Retinal pigment epithelial cell (primary cell): ENCODE data around the gene PPFIA2.

Source experiments
- DNase-seq: peaks from one replicate; pipeline ENCODE4 v3.0.0-alpha.2; 2010; ENCODE audit warnings: low read depth
- H3K4me3 ChIP-seq: 2 replicates; pipeline ENCODE4 v1.5.1; 2011; ENCODE audit warnings: mild to moderate bottlenecking, low read length, control low read depth, moderate library complexity
- CTCF ChIP-seq: conservative IDR thresholded peaks from 2 replicates; pipeline ENCODE4 v1.5.1; 2011; ENCODE audit warnings: low read depth, low read length, control low read depth, inconsistent platforms

PPFIA2 gene

GRCh38 chr12:81389550-81390099, 369.5 kb downstream of the PPFIA2 start:
- DNase-seq: no peak
- H3K4me3 ChIP-seq: no peak overlapping the region
- TF ChIP-seq CTCF: no peak

- no peak for TF ChIP-seq CTCF
- no peak for DNase-seq
- no peak overlapping the region for H3K4me3 ChIP-seq
These were observed 373.0 kb downstream of the PPFIA2 start for GRCh38 chr12:81386101-81386500.

- H3K4me3 ChIP-seq: no peak overlapping the region
- TF ChIP-seq CTCF: no peak
- DNase-seq: no peak
These were observed 377.2 kb downstream of the PPFIA2 start for GRCh38 chr12:81381951-81382350.

GRCh38 chr12:81378601-81379285, 380.4 kb downstream of the PPFIA2 start:
- H3K4me3 ChIP-seq: no peak overlapping the region
- TF ChIP-seq CTCF: no peak
- DNase-seq: no peak

- H3K4me3 ChIP-seq: no peak overlapping the region
- TF ChIP-seq CTCF: no peak
- no peak for DNase-seq
These were observed 381.4 kb downstream of the PPFIA2 start for GRCh38 chr12:81377771-81378170.

- no peak for TF ChIP-seq CTCF
- H3K4me3 ChIP-seq: no peak overlapping the region
- no peak for DNase-seq
These were observed 383.2 kb downstream of the PPFIA2 start for GRCh38 chr12:81375969-81376368.

- no peak for DNase-seq
- no peak overlapping the region for H3K4me3 ChIP-seq
- no peak for TF ChIP-seq CTCF
These were observed 388.7 kb downstream of the PPFIA2 start for GRCh38 chr12:81370456-81370855.
